HEK293 (cell line): ENCODE measurements around the gene FIG4.

Source experiments
- CTCF ChIA-PET: fragments of 350-600 bp; formaldehyde crosslinking; extraction: SDS; loops from one replicate; lab custom pipeline; 2021; ENCODE audit warnings: antibody characterized with exemption; lab: Yijun Ruan, JAX
- POLR2A ChIA-PET: fragments of 300-600 bp; formaldehyde crosslinking; extraction: SDS; loops from one replicate; lab custom pipeline; 2020; ENCODE audit warnings: antibody characterized with exemption, inconsistent platforms; lab: Yijun Ruan, JAX
- H3K27ac ChIP-seq: fragments of 200-500 bp; sonication (Bioruptor generic); 2 replicates; pipeline ENCODE4 v1.5.1; 2014; ENCODE audit warnings: low read depth, low read length, control low read depth, inconsistent platforms; ENCODE audit errors: extremely low read depth
- H3K36me3 ChIP-seq, 2 experiments: fragments of 200-500 bp in 1 of 2; sonication (Bioruptor generic) in 1 of 2; 1 replicate in 1 of 2; 2 replicates in 1 of 2; pipeline ENCODE4 v1.5.1; 2014 to 2017; ENCODE audit warnings: inconsistent platforms in 2 of 2, low read length in 2 of 2; ENCODE audit not compliant: control insufficient read depth in 2 of 2, insufficient read depth in 1 of 2
- H3K4me1 ChIP-seq: fragments of 200-500 bp; sonication (Bioruptor generic); 2 replicates; pipeline ENCODE4 v1.5.1; 2014; ENCODE audit warnings: mild to moderate bottlenecking, low read length, inconsistent platforms; ENCODE audit not compliant: control insufficient read depth, insufficient read depth
- H3K4me3 ChIP-seq: 2 replicates; pipeline ENCODE4 v1.5.1; 2011; ENCODE audit warnings: low read depth, mild to moderate bottlenecking, control low read depth, low read length, moderate library complexity
- H3K9me3 ChIP-seq: fragments of 200-500 bp; sonication (Bioruptor generic); 2 replicates; pipeline ENCODE4 v1.5.1; 2014; ENCODE audit warnings: low read depth, low read length, inconsistent platforms; ENCODE audit not compliant: control insufficient read depth, insufficient read depth
- AEBP2 ChIP-seq: fragments of 450-650 bp; formaldehyde crosslinking; IDR thresholded peaks from 2 replicates; pipeline ENCODE4 v1.5.1; 2016; ENCODE audit warnings: missing biosample characterization, missing genetic modification characterization, borderline replicate concordance
- FEZF1 ChIP-seq: fragments of 450-650 bp; formaldehyde crosslinking; IDR thresholded peaks from 2 replicates; pipeline ENCODE4 v1.5.1; 2016; ENCODE audit warnings: missing biosample characterization, missing genetic modification characterization
- HIC1 ChIP-seq: fragments of 450-650 bp; formaldehyde crosslinking; IDR thresholded peaks from 2 replicates; pipeline ENCODE4 v1.5.1; 2016; ENCODE audit warnings: missing biosample characterization, missing genetic modification characterization
- KLF7 ChIP-seq: fragments of 450-650 bp; formaldehyde crosslinking; IDR thresholded peaks from 2 replicates; pipeline ENCODE4 v1.5.1; 2016; ENCODE audit warnings: missing biosample characterization, missing genetic modification characterization, borderline replicate concordance
- TRIM28 ChIP-seq: IDR thresholded peaks from 2 replicates; pipeline ENCODE4 v1.6.1; 2011; ENCODE audit warnings: low read length, control low read depth, borderline replicate concordance
- TSHZ1 ChIP-seq: fragments of 450-650 bp; formaldehyde crosslinking; IDR thresholded peaks from 2 replicates; pipeline ENCODE4 v1.5.1; 2016; ENCODE audit warnings: missing biosample characterization, missing genetic modification characterization, borderline replicate concordance
- YY1 ChIP-seq: fragments of 450-650 bp; formaldehyde crosslinking; IDR thresholded peaks from 2 replicates; pipeline ENCODE4 v1.5.1; 2018; ENCODE audit warnings: missing biosample characterization, missing genetic modification characterization
- ZBTB26 ChIP-seq: fragments of 450-650 bp; formaldehyde crosslinking; optimal IDR thresholded peaks from 2 replicates; pipeline ENCODE3; 2016; ENCODE audit warnings: missing biosample characterization, mild to moderate bottlenecking, missing genetic modification characterization
- ZNF174 ChIP-seq: fragments of 450-650 bp; formaldehyde crosslinking; IDR thresholded peaks from 2 replicates; pipeline ENCODE4 v1.5.0; 2017; ENCODE audit warnings: missing biosample characterization, mild to moderate bottlenecking, missing genetic modification characterization
- ZNF24 ChIP-seq: fragments of 450-650 bp; formaldehyde crosslinking; IDR thresholded peaks from 2 replicates; pipeline ENCODE4 v1.5.1; 2016; ENCODE audit warnings: missing biosample characterization, missing genetic modification characterization
- ZNF266 ChIP-seq: fragments of 450-650 bp; formaldehyde crosslinking; IDR thresholded peaks from 2 replicates; pipeline ENCODE4 v1.5.1; 2016; ENCODE audit warnings: missing biosample characterization, missing genetic modification characterization, low read depth
- ZNF280C ChIP-seq: fragments of 450-650 bp; formaldehyde crosslinking; IDR thresholded peaks from 2 replicates; pipeline ENCODE4 v1.5.1; 2016; ENCODE audit warnings: missing biosample characterization, missing genetic modification characterization
- ZNF280D ChIP-seq: fragments of 450-650 bp; formaldehyde crosslinking; IDR thresholded peaks from 2 replicates; pipeline ENCODE4 v1.5.1; 2016; ENCODE audit warnings: missing biosample characterization, missing genetic modification characterization
- ZNF350 ChIP-seq: fragments of 450-650 bp; formaldehyde crosslinking; IDR thresholded peaks from 2 replicates; pipeline ENCODE4 v1.5.0; 2017; ENCODE audit warnings: missing biosample characterization, mild to moderate bottlenecking, missing genetic modification characterization
- ZNF366 ChIP-seq: fragments of 450-650 bp; formaldehyde crosslinking; conservative IDR thresholded peaks from 2 replicates; pipeline ENCODE4 v1.5.1; 2016; ENCODE audit warnings: missing biosample characterization, missing genetic modification characterization
- ZNF561 ChIP-seq: fragments of 450-650 bp; IDR thresholded peaks from 2 replicates; pipeline ENCODE4 v1.5.1; 2018; ENCODE audit warnings: missing biosample characterization, missing genetic modification characterization, borderline replicate concordance
- ZNF596 ChIP-seq: fragments of 450-650 bp; IDR thresholded peaks from 2 replicates; pipeline ENCODE4 v1.5.0; 2018; ENCODE audit warnings: missing biosample characterization, mild to moderate bottlenecking, missing genetic modification characterization, moderate library complexity
- ZNF654 ChIP-seq: fragments of 450-650 bp; formaldehyde crosslinking; IDR thresholded peaks from 2 replicates; pipeline ENCODE4 v1.5.1; 2016; ENCODE audit warnings: low read depth, missing biosample characterization, missing genetic modification characterization
- ZNF670 ChIP-seq: fragments of 450-650 bp; formaldehyde crosslinking; IDR thresholded peaks from 2 replicates; pipeline ENCODE4 v1.5.1; 2016; ENCODE audit warnings: missing biosample characterization, missing genetic modification characterization, low read depth
- ZNF792 ChIP-seq: fragments of 450-650 bp; formaldehyde crosslinking; IDR thresholded peaks from 2 replicates; pipeline ENCODE4 v1.5.1; 2016; ENCODE audit warnings: missing biosample characterization, missing genetic modification characterization

FIG4 gene

GRCh38 chr6:109669811-109670210 is 21.3 kb upstream of the FIG4 start:
- Histone ChIP-seq H3K27ac (no peak overlapping the region), H3K36me3 (no peaks in the 10 kb centered on the region), H3K4me1 (no peaks in the 10 kb centered on the region), H3K9me3 (no peaks in the 10 kb centered on the region), H3K4me3 (no peak overlapping the region)
- TF ChIP-seq ZNF350 (tag by site-specific recombination) (no peak), ZNF24 (tag by site-specific recombination) (no peak), AEBP2 (tag by site-specific recombination) (no peak), KLF7 (tag by site-specific recombination) (no peak), ZBTB26 (tag by site-specific recombination) (no peak), ZNF792 (tag by site-specific recombination) (no peak), ZNF561 (tag by site-specific recombination) (no peak), FEZF1 (no peak), ZNF654 (tag by site-specific recombination) (no peak), ZNF266 (tag by site-specific recombination) (no peak), ZNF670 (no peak), TRIM28 (no peak), ZNF280C (tag by site-specific recombination) (no peak), ZNF366 (tag by site-specific recombination) (no peak), HIC1 (tag by site-specific recombination) (no peak), YY1 (tag by site-specific recombination) (no peak), TSHZ1 (no peak), ZNF596 (tag by site-specific recombination) (no peak), ZNF280D (no peak), ZNF174 (tag by site-specific recombination) (no peak)
- ChIA-PET POLR2A (no interaction called here), CTCF (interaction anchor here (0.7 kb wide), 1 partner anchor 369 kb away, joined by 4 read pairs; no protein-coding TSS in a partner anchor)
